Stomach (tissue), 9 donors: ENCODE results near the gene SLC25A6. TPM values are rescaled to one million over a fixed set of nuclear protein-coding genes. Genes with fewer than 3 reads are reported as not detected.

Experiments used
- DNase-seq, 2 donors: peaks; one replicate each; pipeline versions ENCODE4 v3.0.0 to v3.0.0-alpha.2; 2013 to 2019
- H3K27ac ChIP-seq, 5 donors: fragments of 200-600 bp in 4 of 5; sonication (generic) in 4 of 5; one replicate each; pipeline ENCODE4 v1.5.1; 2013 to 2019; ENCODE audit warnings: mild to moderate bottlenecking in 1 of 5, moderate library complexity in 1 of 5
- H3K27me3 ChIP-seq, 3 donors: fragments of 200-600 bp; sonication (generic); one replicate each; pipeline ENCODE4 v1.5.1; 2017 to 2019; ENCODE audit warnings: mixed run types in 1 of 3
- H3K36me3 ChIP-seq, 4 donors: fragments of 200-600 bp; sonication (generic); 1 replicate in 3 of 4; 2 replicates in 1 of 4; pipeline ENCODE4 v1.5.1; 2016 to 2019
- H3K4me1 ChIP-seq, 4 donors: fragments of 200-600 bp; sonication (generic); one replicate each; pipeline ENCODE4 v1.5.1; 2016 to 2019
- H3K4me3 ChIP-seq, 4 donors: fragments of 200-600 bp; sonication (generic) in 3 of 4; one replicate each; pipeline ENCODE4 v1.5.1; 2016 to 2019; ENCODE audit warnings: mild to moderate bottlenecking in 1 of 4
- H3K9me3 ChIP-seq, 4 donors: fragments of 200-600 bp; sonication (generic); one replicate each; pipeline ENCODE4 v1.5.1; 2016 to 2019
- CTCF ChIP-seq, 7 experiments: fragments of 450-650 bp in 4 of 7; fragments of 200-600 bp in 3 of 7; sonication (generic) in 3 of 7; IDR thresholded peaks; one replicate each; pipeline ENCODE4 v1.5.1; 2016 to 2019; ENCODE audit warnings: antibody characterized with exemption in 7 of 7, control low read depth in 2 of 7, mild to moderate bottlenecking in 1 of 7
- EP300 ChIP-seq: sonication (generic); formaldehyde crosslinking; IDR thresholded peaks from one replicate; pipeline ENCODE4 v1.6.1; 2017; ENCODE audit warnings: antibody characterized with exemption
- POLR2A ChIP-seq, 4 donors: fragments of 450-650 bp; IDR thresholded peaks; one replicate each; pipeline ENCODE4 v1.6.1; 2016; ENCODE audit warnings: antibody characterized with exemption in 4 of 4, control low read depth in 2 of 4, mild to moderate bottlenecking in 1 of 4, moderate library complexity in 1 of 4
- POLR2AphosphoS5 ChIP-seq, 3 donors: sonication (generic); formaldehyde crosslinking; IDR thresholded peaks; one replicate each; pipeline ENCODE4 v1.6.1; 2016; ENCODE audit warnings: antibody characterized with exemption in 3 of 3
- WGBS, 5 donors: extraction: QIAGEN DNeasy Blood & Tissue Kit in 3 of 5; methylation state at CpG; one replicate each; pipeline versions ENCODE4 v1.1.5 to v1.1.7; 2013 to 2018; 5-methylcytosine and 5-hydroxymethylcytosine counted together
- intact Hi-C: fragments of 100-400 bp; cut with DNase I; formaldehyde crosslinking; loops from one replicate; pipeline ENCODE4 v1.15.1; 2023; ENCODE audit warnings: low total_unique reads
- polyA plus RNA-seq, 3 donors: library from polyadenylated mRNA; stranded (reverse); fragments of 200-250 nt; gene quantifications; one replicate each; pipeline ENCODE4 v1.2.3, GENCODE V29; 2013
- total RNA-seq, 5 donors: library from RNA; depleted of rRNA; stranded (reverse); fragments of >200 nt; gene quantifications; one replicate each; pipeline versions ENCODE4 v1.1.0 to v1.2.3, GENCODE V29; 2014 to 2016
- donor health status: healthy with polysubstance abuse.
- donor health status: Bipolar disorder and iron deficiency.
- donor health status: healthy.

Gene SLC25A6
- total and polyA plus RNA-seq, 8 donors: 119 to 707 (median 467) TPM

GRCh38 chrX:1389181-1389992, 2.5 kb downstream of the SLC25A6 start:
- peaks cover 62 to 66% (median 66%) of the 10 kb centered on the region in 4 donors for H3K36me3 ChIP-seq
- peak in 1 of 2 donors; percentile 24 for DNase-seq
- 87 to 90% (median 88%) methylated on average over 39 to 51 of the region's 51 CpGs for WGBS, 5 donors
- intact Hi-C loops: no loop called here
- TF ChIP-seq POLR2A (IDR thresholded peaks at IDR 0.05): no peak
- H3K4me1 ChIP-seq: peaks cover 33 to 58% (median 49%) of the 10 kb centered on the region in 4 donors
- H3K27ac ChIP-seq: no peak overlapping the region
- no peaks in the 10 kb centered on the region for H3K9me3 ChIP-seq
- no peaks in the 10 kb centered on the region for H3K27me3 ChIP-seq
- H3K4me3 ChIP-seq: peak overlapping the region in 2 of 4 donors; percentile 92 to 98

DNA sequence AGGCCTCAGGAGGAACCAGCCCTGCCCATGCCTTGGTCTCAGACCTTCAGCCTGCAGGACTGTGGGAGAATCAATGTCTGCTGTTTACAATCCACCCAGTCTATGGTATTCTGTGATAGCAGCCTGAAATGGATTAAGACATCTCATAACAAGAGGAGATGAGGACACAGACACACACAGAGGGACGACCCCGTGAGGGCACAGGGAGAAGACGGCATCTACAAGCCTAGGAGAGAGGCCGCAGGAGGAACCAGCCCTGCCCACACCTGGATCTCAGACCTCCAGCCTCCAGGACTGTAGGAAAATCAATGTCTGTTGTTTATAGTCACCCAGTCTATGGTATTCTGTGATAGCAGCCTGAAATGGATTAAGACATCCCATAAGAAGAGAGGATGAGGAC, 3.3 kb downstream of the SLC25A6 start:
- intact Hi-C loops: no loop called here
- Histone ChIP-seq H3K27ac (no peak overlapping the region), H3K27me3 (no peaks in the 10 kb centered on the region), H3K4me3 (peak overlapping the region in 2 of 4 donors; percentile 92 to 98), H3K9me3 (no peaks in the 10 kb centered on the region), H3K4me1 (peaks cover 33 to 50% (median 44%) of the 10 kb centered on the region in 4 donors), H3K36me3 (peaks cover 62 to 73% (median 73%) of the 10 kb centered on the region in 4 donors)
- 82 to 93% (median 88%) methylated on average over 4 of the region's 4 CpGs for WGBS, 5 donors
- TF ChIP-seq POLR2A (IDR thresholded peaks at IDR 0.05): no peak
- no peak for TF ChIP-seq POLR2AphosphoS5 (IDR thresholded peaks at IDR 0.05)
- no peak for TF ChIP-seq EP300
- no peak for TF ChIP-seq CTCF (IDR thresholded peaks at IDR 0.05)
- DNase-seq: peak in 1 of 2 donors; percentile 15

GRCh38 chrX:1387141-1387776, 4.7 kb downstream of the SLC25A6 start:
- DNase-seq: no peak
- intact Hi-C loops: no loop called here
- H3K27ac ChIP-seq: no peak overlapping the region
- H3K27me3 ChIP-seq: no peaks in the 10 kb centered on the region
- H3K36me3 ChIP-seq: peaks cover 62 to 81% (median 78%) of the 10 kb centered on the region in 4 donors
- H3K4me3 ChIP-seq: peak overlapping the region in 1 of 4 donors; percentile 10
- WGBS, 5 donors: 91 to 96% (median 93%) methylated on average over 35 to 43 of the region's 43 CpGs
- no peaks in the 10 kb centered on the region for H3K9me3 ChIP-seq
- H3K4me1 ChIP-seq: peaks cover 32 to 44% (median 38%) of the 10 kb centered on the region in 4 donors
- TF ChIP-seq EP300 (no peak), POLR2AphosphoS5 (IDR thresholded peaks at IDR 0.05) (no peak), CTCF (IDR thresholded peaks at IDR 0.05) (no peak), POLR2A (IDR thresholded peaks at IDR 0.05) (no peak)

DNA sequence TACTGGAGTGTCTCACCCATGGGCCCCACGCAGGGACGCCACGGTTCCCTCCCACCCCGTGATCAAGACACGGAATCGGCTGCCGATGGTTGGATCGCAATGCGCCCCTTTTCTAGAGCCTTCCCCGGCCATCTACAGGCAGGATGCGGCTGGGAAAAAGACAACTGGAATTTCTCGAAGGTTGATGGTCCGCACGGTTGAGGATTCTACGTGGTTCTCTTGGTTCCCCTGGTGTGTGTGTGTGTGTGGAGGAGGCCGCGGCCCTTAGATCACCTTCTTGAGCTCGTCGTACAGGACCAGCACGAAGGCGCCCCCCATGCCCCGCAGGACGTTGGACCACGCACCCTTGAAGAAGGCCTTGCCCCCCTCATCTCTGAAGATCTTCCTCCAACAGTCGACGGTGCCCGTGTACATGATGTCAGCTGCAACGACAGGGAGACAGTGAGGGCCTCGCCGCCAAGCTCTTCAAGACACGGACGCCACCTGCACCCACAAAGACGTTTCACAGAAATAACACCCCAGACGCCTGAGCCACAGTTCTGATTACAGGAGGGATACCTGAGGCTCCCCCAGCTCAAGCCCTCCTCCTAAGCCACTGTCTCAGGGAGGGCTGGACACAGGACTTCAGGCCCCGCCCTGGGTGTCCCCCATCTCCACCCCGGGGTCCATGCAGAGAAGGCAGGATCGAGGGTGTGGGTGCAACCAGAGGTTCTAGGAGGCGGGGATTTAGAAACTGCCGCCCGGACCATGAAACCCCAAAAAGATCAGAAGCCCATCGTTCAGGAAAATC, 5.4 kb downstream of the SLC25A6 start:
- intact Hi-C loops: no loop called here
- peaks cover 32 to 46% (median 38%) of the 10 kb centered on the region in 4 donors for H3K4me1 ChIP-seq
- H3K4me3 ChIP-seq: no peak overlapping the region
- no peaks in the 10 kb centered on the region for H3K27me3 ChIP-seq
- WGBS, 5 donors: 95 to 96% (median 95%) methylated on average over 32 to 41 of the region's 41 CpGs
- peak in 1 of 2 donors; percentile 19 for DNase-seq
- no peak overlapping the region for H3K27ac ChIP-seq
- H3K36me3 ChIP-seq: peaks cover 62 to 81% (median 79%) of the 10 kb centered on the region in 4 donors
- H3K9me3 ChIP-seq: no peaks in the 10 kb centered on the region
- TF ChIP-seq POLR2A (IDR thresholded peaks at IDR 0.05) (no peak), POLR2AphosphoS5 (IDR thresholded peaks at IDR 0.05) (no peak), EP300 (no peak), CTCF (IDR thresholded peaks at IDR 0.05) (no peak)
